ENCODE measurements around the gene RMI1.
A peak's percentile ranks its signal among the peaks of the same experiment; 100 is the strongest.
"Not testable (repeated sequence)": the region's sequence is repeated elsewhere in the genome, so short reads cannot be mapped to it uniquely, and the experiment has no call there.

RMI1 gene

GRCh38 chr9:83980395-83981125 lies at the start of gene RMI1:
RMI1 (plus strand) TSS chr9:83980805; CDS start chr9:84000987, 20,182 bp downstream.
- peak; percentile 96 for DNase-seq (ENCODE audit: low read depth)

GRCh38 chr9:83930881-83931280 lies 49.7 kb upstream of the RMI1 start:
- no peak for DNase-seq (ENCODE audit: low read depth)

- DNase-seq (ENCODE audit: low read depth), result no peak
These were observed 48.6 kb upstream of the RMI1 start for GRCh38 chr9:83932011-83932410.

GRCh38 chr9:83932851-83933250 lies 47.8 kb upstream of the RMI1 start:
- DNase-seq (ENCODE audit: low read depth), result no peak

GRCh38 chr9:83933790-83934189 lies 46.8 kb upstream of the RMI1 start:
- no peak for DNase-seq (ENCODE audit: low read depth)

GRCh38 chr9:83934569-83935275 lies 45.9 kb upstream of the RMI1 start:
- no peak for DNase-seq (ENCODE audit: low read depth)

GRCh38 chr9:83935276-83935935 lies 45.2 kb upstream of the RMI1 start:
- peak; percentile 72 for DNase-seq (ENCODE audit: low read depth)

- DNase-seq (ENCODE audit: low read depth), result no peak
These were observed 44.1 kb upstream of the RMI1 start for GRCh38 chr9:83936523-83936922.

- no peak for DNase-seq (ENCODE audit: low read depth)
These were observed 42.6 kb upstream of the RMI1 start for GRCh38 chr9:83937861-83938455.

GRCh38 chr9:83940590-83941303 lies 39.9 kb upstream of the RMI1 start:
- no peak for DNase-seq (ENCODE audit: low read depth)

- DNase-seq (ENCODE audit: low read depth), result not testable (repeated sequence)
These were observed 32.5 kb upstream of the RMI1 start for GRCh38 chr9:83948096-83948495.

- no peak for DNase-seq (ENCODE audit: low read depth)
These were observed 24.5 kb upstream of the RMI1 start for GRCh38 chr9:83956086-83956435.

GRCh38 chr9:83956436-83957247 lies 24.0 kb upstream of the RMI1 start:
- no peak for DNase-seq (ENCODE audit: low read depth)

- no peak for DNase-seq (ENCODE audit: low read depth)
These were observed 23.4 kb upstream of the RMI1 start for GRCh38 chr9:83957248-83957513.

- peak; percentile 76 for DNase-seq (ENCODE audit: low read depth)
These were observed 21.5 kb upstream of the RMI1 start for GRCh38 chr9:83959061-83959460.

GRCh38 chr9:83960991-83961390 lies 19.6 kb upstream of the RMI1 start:
- no peak for DNase-seq (ENCODE audit: low read depth)

- DNase-seq (ENCODE audit: low read depth), result no peak
These were observed 18.4 kb upstream of the RMI1 start for GRCh38 chr9:83962165-83962564.

GRCh38 chr9:83964973-83965349 lies 15.6 kb upstream of the RMI1 start:
- DNase-seq (ENCODE audit: low read depth), result no peak

- DNase-seq (ENCODE audit: low read depth), result no peak
These were observed 15.0 kb upstream of the RMI1 start for GRCh38 chr9:83965350-83966208.

- no peak for DNase-seq (ENCODE audit: low read depth)
These were observed 14.4 kb upstream of the RMI1 start for GRCh38 chr9:83966209-83966582.

GRCh38 chr9:83967073-83967472 lies 13.5 kb upstream of the RMI1 start:
- DNase-seq (ENCODE audit: low read depth), result no peak
